ENCODE data around the gene FMNL2. TPM values are rescaled to one million over a fixed set of nuclear protein-coding genes. Genes with fewer than 3 reads are reported as not detected.

FMNL2 gene
- total RNA-seq, 4 donors from 2014 or later = 37.7 to 60.9 (median 52.1) TPM

DNA sequence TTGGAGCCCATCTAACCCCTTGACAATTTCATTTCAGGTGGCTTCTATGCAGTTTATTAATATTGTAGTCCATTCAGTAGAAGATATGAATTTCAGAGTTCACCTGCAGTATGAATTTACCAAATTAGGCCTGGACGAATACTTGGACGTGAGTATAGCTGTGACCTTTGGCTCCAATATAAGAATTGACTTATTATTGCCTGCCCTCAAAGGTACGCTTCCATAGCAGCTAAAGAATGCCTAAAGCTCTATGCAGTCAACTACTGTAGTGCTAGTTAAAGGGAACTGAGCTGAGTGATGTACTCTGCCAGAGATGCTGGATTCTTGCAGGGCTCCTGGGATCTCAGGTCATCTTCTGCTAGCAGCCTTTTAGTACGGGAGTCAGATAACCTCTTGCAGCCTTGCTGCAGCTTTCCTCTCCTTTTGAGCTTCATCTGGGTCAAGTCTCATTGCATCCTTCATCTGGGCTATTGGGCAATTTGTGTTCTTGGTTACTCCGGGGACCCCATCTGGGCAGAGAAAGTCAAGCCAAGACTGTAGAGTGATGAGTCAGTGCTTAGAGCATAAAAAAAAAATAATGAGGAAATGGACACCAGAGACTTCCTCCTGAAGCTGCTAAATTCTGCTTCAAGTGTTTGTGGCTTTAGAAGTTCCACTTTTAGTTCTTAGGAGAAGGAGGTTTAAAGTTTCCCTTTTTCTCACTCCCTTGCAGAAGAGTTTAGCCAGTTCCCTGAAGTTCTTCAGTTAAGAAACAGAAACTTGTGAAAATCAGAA lies 276.7 kb downstream of the FMNL2 start:
- intact Hi-C loops (cut with DNase I) = no loop called here
- WGBS, 2 donors = 80 to 84% methylated on average over 5 of the region's 5 CpGs
- H3K4me1 ChIP-seq = peaks cover 0 to 9% of the 10 kb centered on the region in 2 donors
- peaks cover 0 to 4% of the 10 kb centered on the region in 2 donors for H3K36me3 ChIP-seq
- H3K9me3 ChIP-seq = no peaks in the 10 kb centered on the region
- DNase-seq = peak in 1 of 2 donors; percentile 7
- H3K27me3 ChIP-seq = no peaks in the 10 kb centered on the region
- TF ChIP-seq, protein P1, sequence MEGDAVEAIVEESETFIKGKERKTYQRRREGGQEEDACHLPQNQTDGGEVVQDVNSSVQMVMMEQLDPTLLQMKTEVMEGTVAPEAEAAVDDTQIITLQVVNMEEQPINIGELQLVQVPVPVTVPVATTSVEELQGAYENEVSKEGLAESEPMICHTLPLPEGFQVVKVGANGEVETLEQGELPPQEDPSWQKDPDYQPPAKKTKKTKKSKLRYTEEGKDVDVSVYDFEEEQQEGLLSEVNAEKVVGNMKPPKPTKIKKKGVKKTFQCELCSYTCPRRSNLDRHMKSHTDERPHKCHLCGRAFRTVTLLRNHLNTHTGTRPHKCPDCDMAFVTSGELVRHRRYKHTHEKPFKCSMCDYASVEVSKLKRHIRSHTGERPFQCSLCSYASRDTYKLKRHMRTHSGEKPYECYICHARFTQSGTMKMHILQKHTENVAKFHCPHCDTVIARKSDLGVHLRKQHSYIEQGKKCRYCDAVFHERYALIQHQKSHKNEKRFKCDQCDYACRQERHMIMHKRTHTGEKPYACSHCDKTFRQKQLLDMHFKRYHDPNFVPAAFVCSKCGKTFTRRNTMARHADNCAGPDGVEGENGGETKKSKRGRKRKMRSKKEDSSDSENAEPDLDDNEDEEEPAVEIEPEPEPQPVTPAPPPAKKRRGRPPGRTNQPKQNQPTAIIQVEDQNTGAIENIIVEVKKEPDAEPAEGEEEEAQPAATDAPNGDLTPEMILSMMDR (IDR thresholded peaks at IDR 0.05) = no peak
- no peak for TF ChIP-seq POLR2A (IDR thresholded peaks at IDR 0.05)
- peak overlapping the region in 2 of 3 donors; percentile 15 for H3K27ac ChIP-seq
- no peak overlapping the region for H3K4me3 ChIP-seq (replicated peaks in 1 of 3)

DNA sequence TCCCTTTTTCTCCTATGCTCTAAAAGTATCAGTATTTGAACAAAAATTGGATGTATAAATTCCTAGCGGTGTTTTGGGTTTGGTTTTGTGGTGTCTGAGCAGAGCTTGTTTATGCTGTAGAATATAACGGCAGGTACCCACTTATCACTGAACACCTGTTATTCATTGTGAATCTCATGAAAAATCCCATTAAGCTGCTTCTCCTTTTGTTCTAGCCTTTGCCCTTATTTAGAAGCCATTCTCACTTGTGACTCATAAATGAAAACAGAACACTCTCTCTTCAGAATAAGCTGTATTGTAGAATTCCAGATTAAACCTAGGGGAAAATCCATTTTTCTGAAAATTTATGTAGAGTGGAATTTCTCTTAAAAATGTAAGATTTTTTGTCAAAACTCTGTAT lies 278.3 kb downstream of the FMNL2 start:
- Histone ChIP-seq H3K4me3 (replicated peaks in 1 of 3) (no peak overlapping the region), H3K9me3 (no peaks in the 10 kb centered on the region), H3K27ac (no peak overlapping the region), H3K36me3 (peaks cover 0 to 4% of the 10 kb centered on the region in 2 donors), H3K27me3 (no peaks in the 10 kb centered on the region), H3K4me1 (peaks cover 0 to 14% of the 10 kb centered on the region in 2 donors)
- DNase-seq = no peak
- no peak for TF ChIP-seq POLR2A (IDR thresholded peaks at IDR 0.05)
- TF ChIP-seq, protein P1 (IDR thresholded peaks at IDR 0.05) = no peak
- WGBS, 2 donors = 92 to 94% methylated on average over 2 of the region's 2 CpGs
- intact Hi-C loops (cut with DNase I) = no loop called here

DNA sequence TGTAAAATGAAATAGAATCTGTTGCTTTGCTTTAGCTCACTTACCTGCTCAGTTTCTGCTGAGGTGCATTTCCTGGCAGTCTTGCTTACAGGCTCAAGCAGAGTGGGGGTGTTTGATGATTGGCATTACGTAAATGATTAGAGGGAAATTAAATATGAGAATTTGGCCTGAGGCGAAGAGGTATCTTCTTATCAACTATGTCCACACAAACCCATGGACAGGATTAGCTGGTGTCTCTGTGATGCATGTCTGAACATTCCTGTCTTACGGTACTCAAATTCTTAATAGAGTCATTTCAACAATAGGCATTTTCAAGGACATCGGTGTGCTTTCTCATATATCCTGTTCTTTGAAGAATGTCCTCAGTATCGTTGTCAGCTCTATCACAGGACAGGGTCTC lies 280.2 kb downstream of the FMNL2 start:
- 93 to 95% methylated on average over 5 of the region's 5 CpGs for WGBS, 2 donors
- Histone ChIP-seq H3K27me3 (no peaks in the 10 kb centered on the region), H3K36me3 (peaks cover 9 to 14% of the 10 kb centered on the region in 2 donors)

DNA sequence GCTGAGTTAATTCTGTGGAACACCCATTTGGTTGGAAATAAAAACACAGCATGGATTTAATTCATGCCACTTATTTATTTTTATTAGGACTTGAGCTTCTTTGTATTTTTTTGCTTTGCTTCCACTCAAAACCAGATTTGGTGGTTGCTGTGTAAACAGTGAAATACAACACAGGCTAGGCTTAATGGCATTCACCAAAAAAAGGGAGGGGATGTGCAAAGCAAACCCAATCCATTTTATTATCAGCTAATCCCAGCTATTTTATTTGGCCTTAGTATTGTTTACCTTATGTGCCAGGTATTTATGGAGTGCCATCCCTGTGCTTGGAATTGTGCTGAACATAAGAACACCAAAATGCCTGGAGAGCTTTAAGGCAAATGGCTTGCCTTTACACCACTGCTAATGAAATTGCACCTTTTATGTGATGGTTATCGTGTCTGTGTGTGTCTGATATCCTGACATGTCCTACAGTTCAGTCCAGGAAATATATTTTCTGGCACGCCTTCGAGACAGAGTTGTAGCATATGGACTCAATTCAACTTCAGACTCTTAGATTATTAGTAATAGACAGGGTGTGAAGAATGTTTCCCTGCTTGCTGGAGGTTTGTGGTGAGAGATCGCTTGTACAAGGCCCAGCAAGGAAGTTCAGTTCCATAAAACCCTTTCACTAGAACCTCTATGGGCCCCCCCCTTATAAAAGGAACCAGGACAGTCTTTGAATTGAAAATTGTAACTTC lies 282.6 kb downstream of the FMNL2 start:
- WGBS, 2 donors = 91% methylated on average over 4 of the region's 4 CpGs
- H3K9me3 ChIP-seq = no peaks in the 10 kb centered on the region
- H3K27ac ChIP-seq = no peak overlapping the region
- no peak for DNase-seq
- H3K27me3 ChIP-seq = no peaks in the 10 kb centered on the region
- H3K4me1 ChIP-seq = peaks cover 0 to 7% of the 10 kb centered on the region in 2 donors
- TF ChIP-seq POLR2A (IDR thresholded peaks at IDR 0.05) = no peak
- TF ChIP-seq, protein P1 (IDR thresholded peaks at IDR 0.05) = no peak
- H3K4me3 ChIP-seq (replicated peaks in 1 of 3) = no peak overlapping the region
- peaks cover 16 to 18% of the 10 kb centered on the region in 2 donors for H3K36me3 ChIP-seq
- intact Hi-C loops (cut with DNase I) = no loop called here

More for the DNA sequence above, 280.2 kb downstream of the FMNL2 start:
- H3K27ac ChIP-seq = no peak overlapping the region
- intact Hi-C loops (cut with DNase I) = no loop called here
- no peak for DNase-seq
- no peak for TF ChIP-seq POLR2A (IDR thresholded peaks at IDR 0.05)
- TF ChIP-seq, protein P1 (IDR thresholded peaks at IDR 0.05) = no peak
- no peaks in the 10 kb centered on the region for H3K9me3 ChIP-seq
- no peak overlapping the region for H3K4me3 ChIP-seq (replicated peaks in 1 of 3)
- H3K4me1 ChIP-seq = peaks cover 0 to 14% of the 10 kb centered on the region in 2 donors

DNA sequence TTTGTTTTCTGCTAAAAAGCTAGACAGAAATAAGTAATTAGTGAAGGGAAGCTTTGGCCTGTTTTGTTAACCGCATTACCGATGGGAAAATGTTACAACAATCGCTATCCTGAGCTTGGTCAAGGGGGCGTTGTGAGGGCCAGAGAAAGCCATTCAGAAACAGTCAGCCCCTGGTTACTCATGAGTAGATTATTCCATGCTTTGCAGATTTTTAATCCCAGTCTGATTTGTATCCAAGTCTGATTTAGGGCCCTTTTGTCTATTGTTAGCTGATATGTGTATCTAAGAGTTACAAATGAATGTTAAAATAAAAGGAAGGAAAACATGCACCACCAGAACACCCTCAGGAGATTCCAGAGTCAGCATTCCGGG lies 283.2 kb downstream of the FMNL2 start:
- Histone ChIP-seq H3K4me3 (replicated peaks in 1 of 3) (no peak overlapping the region), H3K9me3 (no peaks in the 10 kb centered on the region), H3K27ac (no peak overlapping the region), H3K36me3 (peaks cover 16 to 18% of the 10 kb centered on the region in 2 donors), H3K4me1 (peaks cover 0 to 6% of the 10 kb centered on the region in 2 donors), H3K27me3 (no peaks in the 10 kb centered on the region)
- no peak for TF ChIP-seq POLR2A (IDR thresholded peaks at IDR 0.05)
- TF ChIP-seq, protein P1 (IDR thresholded peaks at IDR 0.05) = no peak
- DNase-seq = no peak
- intact Hi-C loops (cut with DNase I) = no loop called here
- 85 to 86% methylated on average over 5 of the region's 5 CpGs for WGBS, 2 donors

All from thyroid gland (tissue), 4 donors.